HPDE6-E6E7 (cell line): ENCODE results near the gene BPIFA2.
"Not testable (repeated sequence)": the region's sequence is repeated elsewhere in the genome, so short reads cannot be mapped to it uniquely, and the experiment has no call there.

Experiments
- DNase-seq: peaks from one replicate; pipeline ENCODE4 v3.0.0; 2011; ENCODE audit warnings: missing footprints; ENCODE audit errors: extremely low spot score

BPIFA2 gene, protein sequence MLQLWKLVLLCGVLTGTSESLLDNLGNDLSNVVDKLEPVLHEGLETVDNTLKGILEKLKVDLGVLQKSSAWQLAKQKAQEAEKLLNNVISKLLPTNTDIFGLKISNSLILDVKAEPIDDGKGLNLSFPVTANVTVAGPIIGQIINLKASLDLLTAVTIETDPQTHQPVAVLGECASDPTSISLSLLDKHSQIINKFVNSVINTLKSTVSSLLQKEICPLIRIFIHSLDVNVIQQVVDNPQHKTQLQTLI

DNA sequence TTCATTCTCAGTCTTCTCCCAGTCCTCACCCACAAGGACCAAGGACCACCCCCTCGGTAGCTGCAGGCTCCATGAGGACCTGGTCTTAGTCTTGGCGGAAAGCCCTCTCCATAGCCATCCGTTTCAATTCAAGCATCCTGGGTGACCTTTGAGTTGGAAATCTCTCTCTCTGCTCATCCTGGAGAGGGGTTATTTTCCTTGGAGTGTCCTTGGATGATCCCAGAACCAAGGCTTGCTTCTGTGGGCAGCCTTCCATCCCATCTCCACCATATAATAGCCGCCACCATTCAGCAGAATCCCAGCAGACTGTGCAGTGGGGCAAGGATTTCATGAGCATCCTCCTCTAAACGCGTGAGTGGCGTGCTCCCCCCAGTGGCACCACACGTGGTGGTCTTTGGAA, at the start of gene BPIFA2:
Gene BPIFA2, plus strand, starts transcription at position 301 of the 400 bp plus-strand sequence. CDS start 987 bp downstream, outside the sequence.
- DNase-seq = no peak

DNA sequence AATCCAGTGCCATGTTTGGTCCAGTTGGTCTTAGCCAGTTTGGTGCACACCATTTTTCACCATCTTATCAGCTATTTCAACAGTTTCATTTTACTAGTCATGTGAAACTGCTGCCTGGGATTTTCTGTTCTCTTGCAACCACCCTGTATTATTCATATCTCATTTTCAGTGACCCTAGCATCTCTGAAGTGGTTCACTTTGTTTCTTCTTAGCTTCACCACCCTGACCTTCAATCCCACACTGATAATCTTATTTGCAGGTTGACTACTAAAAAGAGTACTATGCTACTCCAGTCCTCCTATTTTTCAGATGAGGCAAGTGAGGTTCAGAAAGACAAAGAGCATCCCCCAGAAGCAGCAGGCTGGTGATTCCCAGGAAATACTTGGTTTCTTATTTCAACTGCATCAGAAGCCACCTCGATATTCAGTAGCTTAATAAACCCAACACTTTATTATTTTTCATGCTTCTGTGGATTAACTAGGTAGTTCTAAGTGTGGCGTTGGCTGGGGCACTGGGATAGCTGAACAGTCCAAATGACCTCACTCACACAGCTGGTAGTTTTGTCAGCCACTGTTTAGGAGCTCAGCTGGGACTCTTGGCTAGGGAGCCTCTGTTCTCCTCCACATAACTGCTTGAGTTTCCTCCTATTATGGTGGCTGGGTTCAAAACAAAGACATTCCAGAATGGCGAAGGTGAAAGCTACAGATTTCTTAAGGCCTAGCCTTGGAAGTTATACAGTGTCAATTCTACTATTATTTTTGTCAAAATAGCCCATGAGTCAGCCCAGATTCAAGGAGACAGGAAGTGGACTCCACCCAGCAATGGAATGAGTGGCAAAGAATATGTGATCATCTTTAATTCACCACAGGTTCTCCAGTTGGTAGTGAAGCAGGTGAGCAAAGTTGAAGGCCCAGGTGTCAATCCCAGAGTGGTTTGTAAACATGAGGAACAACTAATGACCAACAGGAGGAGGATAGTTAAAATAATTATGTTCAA, 47.9 kb upstream of the BPIFA2 start:
- no peak for DNase-seq

DNA sequence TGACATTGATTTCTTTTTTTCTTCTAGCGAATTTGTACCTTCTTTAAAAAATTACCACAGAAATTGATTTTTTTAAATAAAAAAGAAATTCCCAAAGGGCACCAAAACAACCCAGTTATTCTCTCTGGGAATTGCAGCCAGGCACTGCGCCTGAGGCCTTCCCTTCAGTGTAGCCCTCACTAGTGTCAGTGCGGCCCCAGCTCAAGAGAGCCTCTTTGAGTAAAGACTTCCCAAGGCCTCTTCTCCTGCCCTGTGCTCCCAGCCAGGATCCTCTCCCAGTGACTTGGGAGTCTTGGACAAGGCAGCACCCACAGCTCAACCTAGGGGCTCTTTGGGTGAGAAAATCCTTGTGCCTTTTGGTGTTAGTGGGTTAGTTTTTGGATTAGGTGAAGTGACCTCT, 47.0 kb upstream of the BPIFA2 start:
- no peak for DNase-seq

DNA sequence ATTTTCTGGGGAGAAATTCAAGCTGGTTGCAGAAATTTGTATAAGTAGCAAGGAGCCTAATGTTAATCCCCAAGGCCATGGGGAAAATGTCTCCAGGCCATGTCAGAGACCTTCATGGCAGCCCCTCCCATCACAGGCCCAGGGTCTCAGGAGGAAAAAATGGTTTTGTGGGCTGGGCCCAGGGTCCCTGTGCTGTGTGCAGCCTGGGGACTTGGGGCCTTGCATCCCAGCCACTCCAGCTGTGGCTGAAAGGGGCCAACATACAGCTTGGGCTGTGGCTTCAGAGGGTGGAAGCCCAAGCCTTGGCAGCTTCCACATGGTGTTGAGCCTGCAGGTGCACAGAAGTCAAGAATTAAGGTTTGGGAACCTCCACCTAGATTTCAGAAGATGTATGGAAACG, 45.7 kb upstream of the BPIFA2 start:
- not testable (repeated sequence) for DNase-seq

DNA sequence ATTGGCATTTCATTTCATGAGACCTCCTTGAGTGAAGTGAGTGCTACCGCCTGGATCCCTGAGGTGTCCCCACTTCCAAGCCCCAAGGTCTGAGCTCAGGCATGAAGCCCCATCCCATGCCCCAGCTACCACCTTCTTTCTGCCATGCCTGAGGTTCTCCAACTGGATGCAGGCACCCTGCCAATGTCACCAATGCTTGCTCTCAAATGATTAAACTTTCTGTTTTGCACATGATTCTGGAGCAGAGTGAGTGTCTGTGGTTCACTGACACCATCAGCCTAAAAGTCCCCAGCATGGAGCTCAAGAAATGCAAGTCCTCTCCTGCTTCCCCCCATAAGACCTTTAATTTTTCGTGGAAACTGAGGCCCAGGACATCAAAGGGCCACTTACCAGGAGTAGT, 43.7 kb upstream of the BPIFA2 start:
- no peak for DNase-seq

DNA sequence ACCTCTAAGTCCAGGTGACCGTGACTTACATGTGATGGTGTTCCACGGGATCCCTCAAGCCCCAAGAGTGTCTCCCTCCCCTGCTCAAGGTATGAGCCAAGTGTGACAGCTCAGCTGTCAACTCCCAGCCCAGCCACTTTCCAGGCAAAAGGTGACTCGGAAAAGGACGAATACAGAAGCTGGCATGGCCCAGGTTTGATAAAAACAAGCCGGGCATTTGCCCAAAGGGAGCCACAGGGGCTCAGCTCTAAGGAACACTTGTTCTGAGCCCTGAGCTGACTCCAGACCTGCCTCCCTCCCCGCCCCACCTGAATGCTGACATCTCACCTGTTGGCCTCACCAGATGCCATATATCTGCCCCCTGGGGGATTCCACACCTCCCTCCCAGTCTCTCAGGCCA, 43.0 kb upstream of the BPIFA2 start:
- DNase-seq = no peak

DNA sequence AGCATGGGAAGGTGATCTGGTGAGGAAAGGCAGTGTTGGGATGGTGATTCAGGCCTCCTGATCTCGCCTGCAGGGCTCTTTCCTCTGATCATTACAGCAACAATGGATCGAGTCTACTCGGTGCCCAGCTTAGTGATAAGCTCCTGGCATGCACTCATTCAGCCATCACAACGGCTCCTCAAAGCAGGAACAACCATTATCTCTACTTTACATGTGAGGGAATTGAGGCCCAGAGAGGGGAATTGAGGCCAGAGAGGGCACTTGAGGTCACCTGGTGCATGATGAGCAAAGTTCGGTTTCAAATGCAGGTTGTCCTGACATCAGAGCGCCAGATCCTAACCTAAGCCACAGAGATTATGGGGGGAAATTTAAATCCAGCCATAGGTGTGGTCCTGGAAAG, 42.0 kb upstream of the BPIFA2 start:
- DNase-seq = no peak

DNA sequence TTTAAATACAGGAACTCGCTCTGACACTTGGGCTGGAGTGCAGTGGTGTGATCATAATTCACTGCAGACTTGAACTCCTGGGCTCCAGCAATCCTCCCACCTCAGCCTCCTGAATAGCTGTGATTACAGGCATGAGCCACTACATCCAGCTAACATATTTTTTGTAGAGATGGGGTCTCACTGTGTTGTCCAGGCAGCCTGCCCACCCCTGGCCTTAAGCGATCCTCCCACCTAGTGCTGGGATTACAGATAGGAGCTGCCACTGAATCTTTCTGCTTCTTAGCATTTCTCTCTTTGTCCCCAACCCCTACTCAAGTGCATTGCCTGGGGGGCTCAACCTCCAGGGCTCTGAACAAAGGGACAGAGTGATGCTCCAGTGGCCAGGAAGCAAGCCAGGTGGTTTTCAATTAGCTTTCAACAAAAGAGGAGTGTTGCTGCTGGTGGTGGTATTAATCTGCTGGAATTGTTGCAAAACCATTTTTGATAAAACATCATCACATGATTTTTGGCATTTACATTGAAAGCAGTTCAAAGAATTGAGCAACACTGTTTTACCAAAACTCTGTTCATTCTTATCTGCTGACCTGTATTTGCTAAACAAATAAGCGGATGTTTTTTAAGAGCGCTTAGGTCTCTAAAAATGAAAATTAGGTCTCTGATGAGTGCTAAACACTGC, 40.4 kb upstream of the BPIFA2 start:
- DNase-seq = no peak

DNA sequence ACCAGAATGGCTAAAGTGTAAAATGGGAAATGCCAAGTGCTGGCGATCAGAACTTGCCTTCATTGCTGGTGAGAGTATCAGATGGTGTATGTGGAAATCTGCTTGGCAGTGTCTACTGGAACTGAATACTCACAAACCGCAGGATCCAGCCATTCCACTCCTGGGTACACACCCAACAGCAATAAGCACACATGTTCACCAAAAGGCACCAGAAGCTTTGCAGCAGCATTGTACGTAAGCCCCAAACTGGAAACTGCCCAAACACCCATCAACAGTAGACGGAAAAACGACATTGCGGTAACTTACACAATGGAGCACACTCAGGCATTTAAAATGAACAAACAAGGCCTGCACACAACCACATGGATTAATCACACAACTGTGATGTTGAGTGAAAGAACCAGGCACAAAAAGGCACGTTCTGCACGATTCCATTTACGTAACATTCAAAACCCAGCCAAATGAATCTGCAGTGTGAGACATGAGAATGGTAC, 37.3 kb upstream of the BPIFA2 start:
- DNase-seq = no peak

DNA sequence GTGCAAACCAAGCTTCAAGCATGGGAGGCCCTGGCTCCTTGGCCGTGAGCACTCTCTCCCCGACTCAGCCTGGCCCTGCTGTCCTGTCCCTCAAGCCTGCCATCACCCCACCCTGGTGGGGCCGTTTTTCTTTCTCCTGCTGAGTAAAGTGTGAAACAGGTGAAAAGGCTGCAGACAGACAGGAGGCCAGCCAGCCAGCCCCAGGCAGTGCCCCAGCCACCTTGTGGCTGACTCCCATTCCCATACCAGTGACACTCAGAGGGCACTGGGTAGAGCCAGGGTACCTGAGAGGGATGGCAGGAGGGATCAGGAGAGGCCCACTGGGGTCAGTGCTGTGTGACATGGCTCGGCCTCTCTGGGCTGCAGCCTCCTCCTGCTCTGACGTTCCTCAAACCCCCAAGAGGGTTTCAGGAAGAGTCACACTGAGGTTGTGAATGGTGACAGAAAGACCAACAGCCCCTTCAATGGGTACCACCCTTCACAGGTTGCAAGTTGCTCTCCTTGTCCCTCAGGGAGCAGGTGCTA, 35.9 kb upstream of the BPIFA2 start:
- no peak for DNase-seq

DNA sequence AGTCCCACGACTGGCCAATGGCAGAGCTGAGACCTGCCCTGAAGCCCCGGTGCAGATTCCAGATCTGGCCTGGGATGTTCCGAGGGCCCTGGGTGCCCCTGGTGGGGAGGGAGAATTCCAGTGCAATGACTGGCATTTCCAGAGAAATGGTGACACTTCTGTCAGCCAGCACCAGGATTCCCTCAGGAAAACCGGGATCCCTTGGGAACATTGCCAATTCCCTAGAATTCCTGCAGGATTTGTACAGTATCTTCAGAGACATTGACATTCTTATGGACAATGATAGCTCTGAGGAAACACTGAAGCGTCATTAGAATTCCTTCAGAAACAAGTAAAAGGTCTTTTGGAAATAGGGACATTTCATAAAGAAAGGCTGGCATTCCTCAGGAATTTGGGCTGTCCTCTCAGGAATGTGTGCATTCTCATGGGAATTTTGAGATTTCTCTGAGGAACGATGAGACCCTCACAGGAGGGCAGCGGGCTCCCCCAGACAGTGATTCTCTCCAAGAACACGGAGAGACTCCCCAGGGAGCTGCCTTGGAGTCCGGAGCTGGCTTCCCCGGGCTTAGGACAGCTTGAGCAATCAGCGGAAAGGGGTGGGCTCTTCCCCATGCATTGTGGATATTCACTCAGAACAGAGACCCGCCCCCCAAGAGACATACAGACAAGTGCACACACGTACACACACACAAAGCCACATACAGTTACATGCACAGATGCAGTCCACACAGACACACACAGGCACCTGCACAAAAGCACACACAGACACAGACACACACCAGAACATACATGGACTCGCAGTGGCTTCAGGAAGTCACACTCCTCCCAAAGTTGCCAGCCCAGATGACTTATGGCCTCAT, 35.2 kb upstream of the BPIFA2 start:
- no peak for DNase-seq

DNA sequence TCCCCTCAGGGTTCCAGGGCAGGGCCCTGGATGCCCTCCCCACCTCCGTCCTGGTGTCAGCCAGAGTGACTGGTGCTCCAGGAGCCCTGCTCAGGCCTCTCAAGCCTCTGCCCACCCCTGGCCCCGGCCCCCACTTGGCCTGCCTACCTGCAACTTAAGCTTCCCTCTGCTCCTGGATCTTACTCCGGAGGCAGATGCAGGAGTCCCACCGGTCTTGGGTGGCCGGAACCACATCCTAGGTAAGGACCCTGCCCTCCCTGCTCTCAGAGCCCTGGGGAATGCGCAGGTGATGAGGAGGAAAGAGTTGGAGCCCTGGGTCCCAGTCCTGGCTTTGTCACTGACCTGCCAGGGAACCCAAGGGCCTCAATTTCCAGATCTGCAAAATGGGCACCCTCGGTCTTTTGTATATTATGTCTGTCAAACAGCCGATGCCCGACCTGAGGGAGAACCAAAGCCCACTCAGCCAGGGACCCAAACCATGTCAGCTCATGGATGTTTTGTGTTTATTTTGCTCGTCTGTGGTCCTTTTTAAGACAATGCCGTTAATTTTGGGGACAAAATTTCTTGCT, 34.5 kb upstream of the BPIFA2 start:
- no peak for DNase-seq

DNA sequence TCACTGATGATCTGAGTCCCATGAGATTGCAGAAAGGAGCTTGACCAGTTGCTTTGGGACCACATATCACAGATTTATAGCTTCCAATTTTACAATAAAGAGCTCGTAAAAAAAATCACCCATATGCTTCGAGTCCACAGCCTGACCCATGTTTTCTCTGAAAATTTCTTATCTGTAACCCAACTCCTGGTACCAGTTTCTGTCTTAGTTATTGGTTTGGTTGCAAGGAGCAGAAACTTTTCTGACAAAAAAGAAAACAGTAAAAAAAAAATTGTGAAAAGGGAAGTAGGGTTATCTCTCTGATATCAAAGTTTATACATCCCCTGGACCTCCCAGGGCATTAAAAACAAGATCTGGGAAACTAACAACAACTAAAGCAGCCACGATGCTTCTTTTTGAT, 30.8 kb upstream of the BPIFA2 start:
- no peak for DNase-seq

DNA sequence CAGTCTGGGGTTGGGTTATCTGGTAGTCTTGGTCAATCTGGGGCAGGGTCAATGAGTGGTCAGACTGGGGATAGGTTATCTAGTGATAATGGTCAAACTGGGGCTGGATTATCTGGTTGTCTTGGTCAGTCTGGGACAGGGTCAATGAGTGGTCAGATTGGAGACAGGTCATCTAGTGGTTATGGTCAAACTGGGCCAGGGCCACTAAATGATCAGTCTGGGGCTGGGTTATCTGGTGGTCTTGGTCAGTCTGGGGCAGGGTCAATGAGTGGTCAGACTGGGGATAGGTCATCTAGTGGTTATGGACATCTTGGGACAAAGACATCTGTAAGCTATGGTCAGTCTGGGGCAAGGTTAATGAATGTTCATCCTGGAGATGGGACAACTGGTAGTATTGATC, 28.5 kb upstream of the BPIFA2 start:
- no peak for DNase-seq

DNA sequence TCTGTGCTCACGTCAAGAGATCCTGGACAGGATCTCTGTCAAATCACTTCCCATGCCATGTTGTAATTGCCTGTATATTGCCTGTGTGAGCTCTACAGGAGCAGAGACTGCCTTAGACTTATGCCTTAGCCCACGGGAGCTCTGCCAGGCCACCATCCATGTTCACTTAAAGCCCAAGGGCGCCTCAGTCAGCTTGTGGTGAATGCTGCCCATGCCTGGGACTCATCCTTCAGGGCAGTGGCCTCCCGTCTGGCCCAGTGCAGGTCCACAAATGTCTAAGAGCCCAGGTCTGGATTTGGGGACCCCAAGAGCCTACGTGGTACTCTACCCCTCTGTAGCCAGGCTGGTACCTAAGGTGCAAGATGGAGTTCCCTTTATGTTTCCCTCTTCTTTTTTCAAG, 22.4 kb upstream of the BPIFA2 start:
- DNase-seq = no peak

DNA sequence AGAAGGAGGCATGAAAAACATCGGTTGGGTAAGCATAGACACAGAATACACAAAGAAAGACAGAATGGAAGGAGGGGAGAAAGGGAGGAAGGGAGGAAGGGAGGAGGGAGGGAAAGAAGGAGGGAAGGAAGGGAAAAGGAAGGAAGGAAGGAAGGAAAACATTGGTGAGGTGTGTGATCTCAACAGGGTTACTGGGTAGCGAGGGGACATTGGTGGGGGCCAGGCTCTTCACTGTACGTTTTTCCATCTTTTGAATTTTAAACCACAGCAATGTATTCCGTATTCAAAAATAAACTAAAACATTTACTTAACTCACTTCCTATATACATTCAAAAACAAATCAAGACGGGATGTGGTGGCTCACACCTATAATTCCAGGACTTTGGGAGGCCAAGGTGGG, 20.7 kb upstream of the BPIFA2 start:
- no peak for DNase-seq

DNA sequence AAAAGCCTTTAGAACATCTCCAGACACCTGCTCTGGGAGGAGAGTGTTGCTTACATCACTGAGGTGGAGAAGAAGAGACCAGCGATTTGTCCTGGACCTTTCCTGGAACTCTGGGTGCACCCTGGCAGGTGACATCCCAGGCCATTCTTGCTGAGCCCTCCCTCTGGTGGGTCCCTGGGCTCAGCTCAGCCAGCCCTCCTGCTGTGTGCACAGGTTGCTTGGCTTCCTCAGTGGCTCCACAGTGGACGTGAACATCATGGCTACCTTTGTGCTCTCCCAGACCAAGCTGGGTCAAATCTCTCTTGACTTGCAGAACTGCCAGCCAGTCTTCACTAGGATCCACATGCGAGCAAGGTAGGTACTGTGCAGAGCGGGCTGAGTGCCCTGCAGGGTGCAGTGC, 19.9 kb upstream of the BPIFA2 start:
- DNase-seq = no peak

DNA sequence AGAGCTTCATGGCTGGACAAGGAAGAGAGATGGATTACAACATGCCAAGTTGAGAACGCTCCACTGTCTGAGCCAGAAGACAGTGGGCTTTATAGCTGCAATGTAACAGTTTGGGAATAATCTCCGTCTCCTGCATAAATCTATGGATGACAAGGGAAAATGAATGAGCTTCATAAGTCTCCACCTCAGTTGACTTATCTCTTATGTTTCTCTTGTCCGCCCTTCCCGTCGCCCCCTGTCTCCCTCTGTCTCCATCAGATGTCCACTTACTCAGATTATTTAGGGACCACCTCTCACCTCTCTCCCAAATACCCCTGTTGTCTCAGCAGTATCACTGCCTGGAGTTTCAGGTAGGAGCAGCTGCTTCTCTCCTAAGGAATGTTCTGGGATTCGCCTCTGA, 13.7 kb upstream of the BPIFA2 start:
- no peak for DNase-seq

DNA sequence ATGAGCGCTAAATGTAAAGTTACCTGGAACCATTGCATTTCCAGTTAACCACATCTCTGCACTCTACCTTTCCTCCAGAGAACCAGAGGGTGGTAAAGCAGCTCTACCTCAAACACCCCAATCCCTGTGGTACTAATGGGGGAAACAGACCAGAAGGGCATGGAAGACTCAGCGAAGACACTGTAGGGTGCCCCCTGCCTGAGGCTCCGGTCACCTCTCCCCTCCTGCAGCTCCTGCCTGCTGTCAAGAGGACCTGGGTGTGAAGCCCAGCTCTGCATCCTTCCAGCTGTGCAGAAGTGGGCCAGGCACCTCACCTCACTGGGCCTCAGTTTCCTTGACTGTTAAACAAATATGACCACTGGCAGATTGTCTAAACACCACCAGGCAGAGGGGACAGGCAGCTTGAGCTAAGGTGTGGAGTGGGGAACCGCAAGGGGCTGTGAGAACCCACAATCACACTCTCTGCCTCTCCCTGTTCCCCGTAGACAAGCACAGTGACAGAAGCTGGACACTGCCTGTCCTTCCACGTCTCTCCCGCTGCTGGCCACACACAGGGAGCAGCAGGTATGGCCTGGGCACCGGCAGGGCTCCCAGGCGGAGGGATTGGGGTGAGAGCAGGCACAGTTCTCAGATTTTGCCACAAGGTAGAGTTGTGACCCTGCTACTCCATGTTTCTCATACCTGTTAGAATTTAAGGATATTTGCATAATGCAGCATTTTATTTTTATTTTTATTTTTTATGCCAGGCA, 9.1 kb upstream of the BPIFA2 start:
- DNase-seq = no peak

DNA sequence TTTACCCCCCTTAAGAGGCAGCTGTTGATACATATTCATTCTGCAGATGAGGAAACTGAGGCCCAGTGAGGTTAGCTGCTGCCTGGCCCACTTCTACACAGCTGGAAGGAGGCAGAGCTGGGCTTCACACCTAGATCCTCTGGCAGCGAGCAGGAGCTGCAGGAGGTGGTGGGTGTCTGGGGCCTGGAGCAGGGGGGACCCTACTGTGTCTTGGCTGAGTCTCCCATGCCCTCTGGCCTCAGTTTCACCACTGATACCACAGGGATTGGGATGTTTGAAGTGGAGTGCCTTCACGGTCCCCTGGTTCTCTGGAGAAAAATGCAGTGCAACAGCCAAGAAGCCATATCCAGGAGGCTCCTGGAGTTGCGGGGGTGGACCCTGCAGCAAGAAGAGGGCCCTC, 8.2 kb upstream of the BPIFA2 start:
- no peak for DNase-seq
